ENCODE data around the gene SOX10. TPM values are rescaled to one million over a fixed set of nuclear protein-coding genes. Genes with fewer than 3 reads are reported as not detected.
A peak's percentile ranks its signal among the peaks of the same experiment; 100 is the strongest.

The SOX10 gene
- total RNA-seq, 3 donors from 2014 or later, result 0.46 to 21.2 (median 1.7) TPM

- intact Hi-C loops (cut with DNase I, micrococcal nuclease), result no loop called here
- H3K36me3 ChIP-seq (ENCODE audit: low read depth), result no peaks in the 10 kb centered on the region
- ATAC-seq, result no peak
- H3K4me1 ChIP-seq (ENCODE audit: low read depth), result no peaks in the 10 kb centered on the region
- no peak for DNase-seq
- H3K9me3 ChIP-seq, result no peaks in the 10 kb centered on the region
- no peak overlapping the region for H3K4me3 ChIP-seq
- TF ChIP-seq CTCF (IDR thresholded peaks at IDR 0.05), result no peak
Observed at GRCh38 chr22:38009000-38009806, 24.8 kb upstream of the SOX10 start.

- ATAC-seq (no peak), DNase-seq (no peak)
- intact Hi-C loops (cut with DNase I, micrococcal nuclease), result no loop called here
- no peaks in the 10 kb centered on the region for H3K9me3 ChIP-seq
- H3K4me1 ChIP-seq (ENCODE audit: low read depth), result no peaks in the 10 kb centered on the region
- TF ChIP-seq CTCF (IDR thresholded peaks at IDR 0.05), result no peak
- no peak overlapping the region for H3K4me3 ChIP-seq
- no peaks in the 10 kb centered on the region for H3K36me3 ChIP-seq (ENCODE audit: low read depth)
Observed at GRCh38 chr22:38007330-38007902, 23.1 kb upstream of the SOX10 start.

GRCh38 chr22:38006906-38007305 lies 22.6 kb upstream of the SOX10 start:
- no peaks in the 10 kb centered on the region for H3K9me3 ChIP-seq
- H3K4me3 ChIP-seq, result no peak overlapping the region
- intact Hi-C loops (cut with DNase I, micrococcal nuclease), result no loop called here
- no peaks in the 10 kb centered on the region for H3K4me1 ChIP-seq (ENCODE audit: low read depth)
- DNase-seq (no peak), ATAC-seq (no peak)
- no peak for TF ChIP-seq CTCF (IDR thresholded peaks at IDR 0.05)
- H3K36me3 ChIP-seq (ENCODE audit: low read depth), result no peaks in the 10 kb centered on the region

- Histone ChIP-seq H3K36me3 (ENCODE audit: low read depth) (no peaks in the 10 kb centered on the region), H3K9me3 (no peaks in the 10 kb centered on the region), H3K4me3 (no peak overlapping the region), H3K4me1 (ENCODE audit: low read depth) (no peaks in the 10 kb centered on the region)
- no peak for TF ChIP-seq CTCF (IDR thresholded peaks at IDR 0.05)
- DNase-seq (no peak), ATAC-seq (no peak)
- intact Hi-C loops (cut with DNase I, micrococcal nuclease), result no loop called here
Observed at GRCh38 chr22:38005943-38006342, 21.6 kb upstream of the SOX10 start.

- intact Hi-C loops (cut with DNase I, micrococcal nuclease), result no loop called here
Observed at GRCh38 chr22:37999640-38000272, 15.4 kb upstream of the SOX10 start.

More at GRCh38 chr22:37999640-38000272, 15.4 kb upstream of the SOX10 start:
- Histone ChIP-seq H3K36me3 (ENCODE audit: low read depth) (no peaks in the 10 kb centered on the region), H3K4me3 (no peak overlapping the region), H3K4me1 (ENCODE audit: low read depth) (no peaks in the 10 kb centered on the region), H3K9me3 (no peaks in the 10 kb centered on the region)
- no peak for TF ChIP-seq CTCF (IDR thresholded peaks at IDR 0.05)
- DNase-seq (no peak), ATAC-seq (peak; percentile 19)
